Measurements from ENCODE around the gene RPS6KA1.

Gene RPS6KA1

GRCh38 chr1:26518355-26518754 lies 11.2 kb upstream of the RPS6KA1 start:
- no peak overlapping the region for H3K4me3 ChIP-seq (ENCODE audit: low read length)
- H3K9me3 ChIP-seq (ENCODE audit: low read length): no peaks in the 10 kb centered on the region
- no peaks in the 10 kb centered on the region for H3K36me3 ChIP-seq (ENCODE audit: insufficient read depth, low read length)
- H3K27me3 ChIP-seq (ENCODE audit: insufficient read depth, low read length): peaks cover 7% of the 10 kb centered on the region
- H3K4me1 ChIP-seq (ENCODE audit: insufficient read depth, low read length): no peaks in the 10 kb centered on the region
- H2AFZ ChIP-seq (ENCODE audit: low read depth, low read length): no peak overlapping the region

GRCh38 chr1:26520339-26520738 lies 9.2 kb upstream of the RPS6KA1 start:
- Histone ChIP-seq H3K4me1 (ENCODE audit: insufficient read depth, low read length) (no peaks in the 10 kb centered on the region), H3K4me3 (ENCODE audit: low read length) (no peak overlapping the region), H3K36me3 (ENCODE audit: insufficient read depth, low read length) (no peaks in the 10 kb centered on the region), H2AFZ (ENCODE audit: low read depth, low read length) (no peak overlapping the region), H3K9me3 (ENCODE audit: low read length) (no peaks in the 10 kb centered on the region), H3K27me3 (ENCODE audit: insufficient read depth, low read length) (peaks cover 12% of the 10 kb centered on the region)

GRCh38 chr1:26521669-26522030 lies 7.9 kb upstream of the RPS6KA1 start:
- Histone ChIP-seq H2AFZ (ENCODE audit: low read depth, low read length) (no peak overlapping the region), H3K36me3 (ENCODE audit: insufficient read depth, low read length) (no peaks in the 10 kb centered on the region), H3K27me3 (ENCODE audit: insufficient read depth, low read length) (peaks cover 12% of the 10 kb centered on the region), H3K4me3 (ENCODE audit: low read length) (no peak overlapping the region), H3K9me3 (ENCODE audit: low read length) (no peaks in the 10 kb centered on the region), H3K4me1 (ENCODE audit: insufficient read depth, low read length) (no peaks in the 10 kb centered on the region)

- Histone ChIP-seq H3K4me1 (ENCODE audit: insufficient read depth, low read length) (no peaks in the 10 kb centered on the region), H2AFZ (ENCODE audit: low read depth, low read length) (no peak overlapping the region), H3K36me3 (ENCODE audit: insufficient read depth, low read length) (no peaks in the 10 kb centered on the region), H3K9me3 (ENCODE audit: low read length) (no peaks in the 10 kb centered on the region), H3K27me3 (ENCODE audit: insufficient read depth, low read length) (peaks cover 12% of the 10 kb centered on the region), H3K4me3 (ENCODE audit: low read length) (no peak overlapping the region)
Observed at GRCh38 chr1:26522073-26522472, 7.5 kb upstream of the RPS6KA1 start.

- no peak overlapping the region for H3K4me3 ChIP-seq (ENCODE audit: low read length)
- peaks cover 2% of the 10 kb centered on the region for H3K4me1 ChIP-seq (ENCODE audit: insufficient read depth, low read length)
- peaks cover 9% of the 10 kb centered on the region for H3K27me3 ChIP-seq (ENCODE audit: insufficient read depth, low read length)
- H3K36me3 ChIP-seq (ENCODE audit: insufficient read depth, low read length): no peaks in the 10 kb centered on the region
- no peak overlapping the region for H2AFZ ChIP-seq (ENCODE audit: low read depth, low read length)
- H3K9me3 ChIP-seq (ENCODE audit: low read length): no peaks in the 10 kb centered on the region
Observed at GRCh38 chr1:26524181-26524580, 5.4 kb upstream of the RPS6KA1 start.

- H2AFZ ChIP-seq (ENCODE audit: low read depth, low read length): no peak overlapping the region
- H3K27me3 ChIP-seq (ENCODE audit: insufficient read depth, low read length): peaks cover 5% of the 10 kb centered on the region
- H3K36me3 ChIP-seq (ENCODE audit: insufficient read depth, low read length): no peaks in the 10 kb centered on the region
- H3K4me1 ChIP-seq (ENCODE audit: insufficient read depth, low read length): peaks cover 15% of the 10 kb centered on the region
- H3K4me3 ChIP-seq (ENCODE audit: low read length): no peak overlapping the region
- no peaks in the 10 kb centered on the region for H3K9me3 ChIP-seq (ENCODE audit: low read length)
Observed at GRCh38 chr1:26526287-26526686, 3.3 kb upstream of the RPS6KA1 start.

DNA sequence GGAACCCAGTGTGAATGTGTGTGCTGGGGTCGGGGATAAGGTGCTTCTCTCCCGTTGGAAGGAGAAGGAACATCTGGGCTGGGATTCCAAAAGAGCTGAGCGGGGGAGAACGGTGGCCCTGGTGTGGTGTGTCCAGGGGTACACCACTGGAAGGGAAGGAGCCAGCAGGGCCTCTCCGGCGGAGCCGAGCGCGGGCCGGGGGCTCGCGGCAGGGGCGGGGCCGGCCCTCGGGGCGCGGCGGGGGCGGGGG lies 231 bp upstream of the RPS6KA1 start:
- no peaks in the 10 kb centered on the region for H3K36me3 ChIP-seq (ENCODE audit: insufficient read depth, low read length)
- no peak overlapping the region for H2AFZ ChIP-seq (ENCODE audit: low read depth, low read length)
- peak overlapping the region; percentile 46 for H3K4me3 ChIP-seq (ENCODE audit: low read length)
- H3K27me3 ChIP-seq (ENCODE audit: insufficient read depth, low read length): peaks cover 2% of the 10 kb centered on the region
- H3K4me1 ChIP-seq (ENCODE audit: insufficient read depth, low read length): peaks cover 15% of the 10 kb centered on the region
- no peaks in the 10 kb centered on the region for H3K9me3 ChIP-seq (ENCODE audit: low read length)

GRCh38 chr1:26530410-26530894 lies 891 bp downstream of the RPS6KA1 start:
- H3K4me1 ChIP-seq (ENCODE audit: insufficient read depth, low read length): peaks cover 15% of the 10 kb centered on the region
- no peaks in the 10 kb centered on the region for H3K9me3 ChIP-seq (ENCODE audit: low read length)
- H3K4me3 ChIP-seq (ENCODE audit: low read length): peak overlapping the region; percentile 65
- H3K36me3 ChIP-seq (ENCODE audit: insufficient read depth, low read length): no peaks in the 10 kb centered on the region
- H3K27me3 ChIP-seq (ENCODE audit: insufficient read depth, low read length): no peaks in the 10 kb centered on the region
- peak overlapping the region; percentile 82 for H2AFZ ChIP-seq (ENCODE audit: low read depth, low read length)

DNA sequence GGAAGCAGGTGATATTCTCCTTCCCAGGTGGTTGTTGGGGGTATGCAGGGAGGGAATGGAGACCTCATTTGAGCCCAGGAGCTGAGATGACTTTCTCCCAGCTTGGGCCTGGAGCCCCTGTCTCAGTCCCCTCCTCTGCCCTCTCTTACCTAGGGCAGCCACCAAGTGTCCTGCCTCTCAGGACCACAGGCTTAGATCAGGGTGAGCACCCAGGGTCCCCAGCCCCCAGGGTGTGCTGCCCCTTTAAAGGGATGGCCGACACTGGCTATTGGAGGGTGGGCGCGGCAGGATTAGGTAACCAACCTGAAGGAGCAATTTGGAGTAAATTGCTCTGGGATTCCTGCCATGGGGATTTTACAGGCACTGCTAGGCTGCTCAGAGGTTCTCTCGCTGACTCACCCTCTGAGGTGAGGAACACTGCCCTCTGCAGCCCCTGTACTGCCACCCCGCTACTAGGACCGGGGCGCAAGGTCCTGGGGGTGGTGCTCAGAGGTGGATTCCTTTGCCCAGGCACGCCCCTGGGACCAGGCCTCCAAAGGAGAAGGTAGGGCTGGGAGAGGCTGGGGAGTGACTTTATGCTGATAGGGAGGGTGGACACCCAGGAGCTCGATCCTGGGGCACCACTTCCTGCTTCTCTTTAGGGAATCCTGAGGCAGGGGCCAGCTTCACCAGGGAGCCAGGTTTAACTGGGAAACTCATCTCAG lies 1.5 kb downstream of the RPS6KA1 start:
- peak overlapping the region; percentile 65 for H3K4me3 ChIP-seq (ENCODE audit: low read length)
- no peaks in the 10 kb centered on the region for H3K27me3 ChIP-seq (ENCODE audit: insufficient read depth, low read length)
- no peak overlapping the region for H2AFZ ChIP-seq (ENCODE audit: low read depth, low read length)
- H3K36me3 ChIP-seq (ENCODE audit: insufficient read depth, low read length): no peaks in the 10 kb centered on the region
- peaks cover 15% of the 10 kb centered on the region for H3K4me1 ChIP-seq (ENCODE audit: insufficient read depth, low read length)
- H3K9me3 ChIP-seq (ENCODE audit: low read length): no peaks in the 10 kb centered on the region

GRCh38 chr1:26531651-26532131 lies 2.1 kb downstream of the RPS6KA1 start:
- Histone ChIP-seq H2AFZ (ENCODE audit: low read depth, low read length) (no peak overlapping the region), H3K27me3 (ENCODE audit: insufficient read depth, low read length) (no peaks in the 10 kb centered on the region), H3K9me3 (ENCODE audit: low read length) (no peaks in the 10 kb centered on the region), H3K4me1 (ENCODE audit: insufficient read depth, low read length) (peaks cover 15% of the 10 kb centered on the region), H3K36me3 (ENCODE audit: insufficient read depth, low read length) (no peaks in the 10 kb centered on the region), H3K4me3 (ENCODE audit: low read length) (no peak overlapping the region)

DNA sequence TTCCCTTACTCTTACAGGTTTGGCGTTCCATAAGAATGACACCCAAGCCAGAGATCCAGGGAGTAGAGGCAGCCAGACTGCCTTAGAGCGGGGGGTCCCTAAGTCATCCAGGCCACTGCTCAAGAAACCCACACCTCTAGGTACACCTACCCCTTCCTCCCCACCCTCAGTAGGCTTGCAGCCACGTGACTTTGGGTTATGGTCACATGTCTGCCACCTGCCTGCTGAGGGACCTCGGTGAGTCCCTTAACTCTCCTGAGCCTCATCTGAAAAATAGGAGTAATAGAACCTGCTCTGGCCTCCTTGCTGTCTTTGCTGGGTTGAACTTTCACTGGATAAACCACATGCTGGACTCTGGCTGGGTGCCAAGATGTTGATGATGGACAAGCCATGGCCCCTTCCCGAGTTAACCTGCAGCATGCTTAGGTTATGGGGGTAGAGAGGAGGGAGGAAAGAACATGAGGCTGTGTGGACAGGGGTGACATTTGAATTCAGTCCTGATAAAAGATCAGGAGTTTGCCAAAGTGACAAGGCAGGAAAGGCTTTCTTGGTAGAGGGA lies 4.5 kb downstream of the RPS6KA1 start:
- Histone ChIP-seq H3K36me3 (ENCODE audit: insufficient read depth, low read length) (no peaks in the 10 kb centered on the region), H3K4me3 (ENCODE audit: low read length) (no peak overlapping the region), H3K9me3 (ENCODE audit: low read length) (no peaks in the 10 kb centered on the region), H3K27me3 (ENCODE audit: insufficient read depth, low read length) (no peaks in the 10 kb centered on the region), H2AFZ (ENCODE audit: low read depth, low read length) (no peak overlapping the region), H3K4me1 (ENCODE audit: insufficient read depth, low read length) (peaks cover 15% of the 10 kb centered on the region)

DNA sequence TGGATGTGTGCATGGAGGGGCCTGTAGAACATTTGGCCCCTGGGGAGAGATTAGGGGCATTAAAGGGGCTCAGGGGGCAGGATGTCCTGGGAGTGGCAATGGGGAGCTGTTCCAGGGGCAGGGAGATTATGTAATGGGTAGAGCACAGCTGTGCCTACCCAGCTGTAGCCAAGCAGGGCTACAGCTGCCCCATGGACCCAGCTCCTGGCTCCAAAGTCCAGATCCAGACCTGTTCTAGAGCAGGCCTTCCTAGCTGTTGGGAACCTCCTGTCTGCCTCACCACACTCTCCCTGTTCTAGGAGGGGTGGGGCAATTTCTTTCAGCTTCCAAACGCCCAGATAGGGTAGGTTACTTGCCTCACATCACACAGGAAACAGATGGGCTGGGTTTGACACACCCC lies 5.6 kb downstream of the RPS6KA1 start:
- no peaks in the 10 kb centered on the region for H3K9me3 ChIP-seq (ENCODE audit: low read length)
- peaks cover 8% of the 10 kb centered on the region for H3K4me1 ChIP-seq (ENCODE audit: insufficient read depth, low read length)
- no peaks in the 10 kb centered on the region for H3K36me3 ChIP-seq (ENCODE audit: insufficient read depth, low read length)
- H3K4me3 ChIP-seq (ENCODE audit: low read length): no peak overlapping the region
- H2AFZ ChIP-seq (ENCODE audit: low read depth, low read length): no peak overlapping the region
- no peaks in the 10 kb centered on the region for H3K27me3 ChIP-seq (ENCODE audit: insufficient read depth, low read length)

DNA sequence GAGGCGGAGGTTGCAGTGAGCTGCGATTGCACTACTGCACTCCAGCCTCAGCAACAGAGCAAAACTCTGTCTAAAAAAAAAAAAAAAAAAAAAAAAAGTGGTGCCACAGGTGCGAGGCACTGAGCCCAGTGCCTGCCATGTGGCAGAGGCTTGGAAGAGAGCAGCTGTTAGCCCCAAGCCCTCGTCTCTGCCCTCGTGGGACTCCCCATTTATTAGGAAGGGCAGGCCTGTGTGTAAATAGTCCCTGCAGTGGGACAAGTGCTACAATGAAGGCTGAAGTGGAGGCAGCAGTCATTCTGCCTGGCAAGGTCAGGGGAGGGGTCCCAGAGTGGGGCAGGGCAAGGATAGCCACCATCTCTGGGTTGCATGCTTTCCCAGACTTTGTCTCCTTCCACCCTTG lies 6.5 kb downstream of the RPS6KA1 start:
- no peaks in the 10 kb centered on the region for H3K36me3 ChIP-seq (ENCODE audit: insufficient read depth, low read length)
- no peaks in the 10 kb centered on the region for H3K9me3 ChIP-seq (ENCODE audit: low read length)
- H3K27me3 ChIP-seq (ENCODE audit: insufficient read depth, low read length): no peaks in the 10 kb centered on the region
- no peaks in the 10 kb centered on the region for H3K4me1 ChIP-seq (ENCODE audit: insufficient read depth, low read length)
- H3K4me3 ChIP-seq (ENCODE audit: low read length): no peak overlapping the region
- H2AFZ ChIP-seq (ENCODE audit: low read depth, low read length): no peak overlapping the region

DNA sequence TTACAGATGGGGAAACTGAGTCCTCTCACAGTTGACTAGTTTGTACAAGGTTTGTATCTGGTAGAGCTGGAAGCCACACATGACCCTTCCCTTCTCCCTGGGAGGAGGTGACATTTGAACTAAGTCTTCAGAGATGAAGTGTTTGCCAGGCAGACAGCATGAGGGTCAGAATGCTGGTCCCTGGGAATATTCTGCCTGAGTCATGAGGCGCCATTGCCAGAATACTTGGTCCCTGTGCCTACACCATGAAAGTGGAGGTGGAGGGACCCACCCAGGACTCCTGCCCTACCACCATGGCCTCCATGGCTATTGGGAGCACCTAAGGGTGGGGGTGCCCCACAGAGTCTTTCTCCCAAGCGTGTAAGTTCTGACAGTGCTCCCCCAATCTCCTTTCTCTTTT lies 7.0 kb downstream of the RPS6KA1 start:
- Histone ChIP-seq H3K9me3 (ENCODE audit: low read length) (no peaks in the 10 kb centered on the region), H3K27me3 (ENCODE audit: insufficient read depth, low read length) (no peaks in the 10 kb centered on the region), H3K4me3 (ENCODE audit: low read length) (no peak overlapping the region), H3K4me1 (ENCODE audit: insufficient read depth, low read length) (no peaks in the 10 kb centered on the region), H2AFZ (ENCODE audit: low read depth, low read length) (no peak overlapping the region), H3K36me3 (ENCODE audit: insufficient read depth, low read length) (no peaks in the 10 kb centered on the region)

All from neuron (in vitro differentiated cells).